Skin epidermis (tissue), 12 donors: Measurements from ENCODE around the gene TARS2.

Experiments
- H3K27ac ChIP-seq, 21 experiments: fragments of 200-600 bp; sonication (generic) in 11 of 21; one replicate each; pipeline ENCODE4 v1.5.0; 2020; ENCODE audit warnings: mild to moderate bottlenecking in 3 of 21, inconsistent platforms in 2 of 21, moderate library complexity in 2 of 21
- H3K4me3 ChIP-seq, 7 experiments: fragments of 200-600 bp; sonication (generic) in 2 of 7; one replicate each; pipeline ENCODE4 v1.5.0; 2020; ENCODE audit warnings: inconsistent platforms in 2 of 7, mild to moderate bottlenecking in 2 of 7, moderate library complexity in 1 of 7

The TARS2 gene

DNA sequence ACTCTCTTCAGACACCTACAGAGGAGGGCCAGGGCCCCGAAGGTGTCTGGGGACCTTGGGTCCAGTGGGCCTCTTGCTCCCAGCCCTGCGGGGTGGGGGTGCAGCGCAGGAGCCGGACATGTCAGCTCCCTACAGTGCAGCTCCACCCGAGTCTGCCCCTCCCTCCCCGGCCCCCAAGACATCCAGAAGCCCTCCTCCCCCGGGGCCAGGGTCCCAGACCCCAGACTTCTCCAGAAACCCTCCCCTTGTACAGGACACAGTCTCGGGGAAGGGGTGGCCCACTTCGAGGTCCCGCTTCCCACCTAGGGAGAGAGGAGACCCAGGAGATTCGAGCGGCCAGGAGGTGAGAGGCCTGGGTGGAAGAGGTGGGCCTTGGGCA lies 65.7 kb downstream of the TARS2 start:
- Histone ChIP-seq H3K4me3 (no peak overlapping the region), H3K27ac (peak overlapping the region in 19 of 21 experiments; percentile 33 to 95 (median 70))

- Histone ChIP-seq H3K4me3 (no peak overlapping the region), H3K27ac (peak overlapping the region in 15 of 21 experiments; percentile 33 to 95 (median 75))
Measured at GRCh38 chr1:150553392-150554085, 66.3 kb downstream of the TARS2 start.

DNA sequence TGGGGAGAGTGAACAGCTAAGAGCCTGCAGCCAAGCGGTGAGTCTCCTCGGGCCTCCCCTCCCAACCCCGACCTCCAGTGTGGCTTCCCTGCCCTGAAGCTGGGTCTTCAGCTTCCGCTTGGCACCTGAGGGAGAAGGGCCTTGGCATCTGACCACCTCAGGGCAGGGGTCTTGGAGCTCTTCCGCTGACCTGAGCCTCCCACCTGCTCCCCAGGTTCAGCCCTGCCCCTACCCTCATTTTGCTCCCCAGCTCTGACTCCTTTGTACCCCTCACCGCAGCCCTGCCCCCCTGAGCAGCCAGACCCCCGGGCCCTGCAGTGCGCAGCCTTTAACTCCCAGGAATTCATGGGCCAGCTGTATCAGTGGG lies 66.8 kb downstream of the TARS2 start:
- H3K27ac ChIP-seq: peak overlapping the region in 9 of 21 experiments; percentile 23 to 95 (median 77)

GRCh38 chr1:150555198-150555970 lies 68.2 kb downstream of the TARS2 start:
- no peak overlapping the region for H3K4me3 ChIP-seq
- H3K27ac ChIP-seq: no peak overlapping the region

More for the DNA sequence above, 66.8 kb downstream of the TARS2 start:
- H3K4me3 ChIP-seq: no peak overlapping the region

DNA sequence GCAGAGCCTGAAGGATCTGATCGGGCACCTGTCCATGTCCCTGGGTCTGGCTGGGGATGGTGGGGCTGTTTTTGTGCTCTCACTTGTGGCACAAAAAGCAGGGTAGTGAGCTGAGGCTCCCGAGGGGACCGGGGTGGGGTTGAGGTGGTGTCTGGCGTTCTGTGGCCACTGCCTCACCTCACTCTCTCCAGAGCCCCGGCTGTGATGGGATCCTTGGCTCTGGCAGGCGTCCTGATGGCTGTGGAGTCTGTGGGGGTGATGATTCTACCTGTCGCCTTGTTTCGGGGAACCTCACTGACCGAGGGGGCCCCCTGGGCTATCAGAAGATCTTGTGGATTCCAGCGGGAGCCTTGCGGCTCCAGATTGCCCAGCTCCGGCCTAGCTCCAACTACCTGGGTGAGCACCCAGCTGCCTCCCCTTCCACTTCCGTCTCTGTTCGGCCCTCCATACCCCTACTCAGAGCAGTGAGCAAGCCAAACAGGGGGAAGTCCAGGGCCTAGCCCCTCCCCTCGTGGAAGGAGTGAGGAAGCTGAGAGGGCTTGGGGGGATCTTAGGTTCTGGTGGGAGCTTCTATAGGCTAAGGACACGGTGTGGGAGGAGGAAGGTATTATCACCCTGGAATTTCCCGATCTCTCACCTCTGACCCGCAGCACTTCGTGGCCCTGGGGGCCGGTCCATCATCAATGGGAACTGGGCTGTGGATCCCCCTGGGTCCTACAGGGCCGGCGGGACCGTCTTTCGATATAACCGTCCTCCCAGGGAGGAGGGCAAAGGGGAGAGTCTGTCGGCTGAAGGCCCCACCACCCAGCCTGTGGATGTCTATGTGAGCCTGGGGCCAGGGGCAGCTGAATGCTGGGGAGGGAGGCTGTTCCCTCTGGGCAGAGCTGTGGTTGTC lies 69.0 kb downstream of the TARS2 start:
- Histone ChIP-seq H3K4me3 (no peak overlapping the region), H3K27ac (peak overlapping the region in 2 of 21 experiments; percentile 2 to 11)

DNA sequence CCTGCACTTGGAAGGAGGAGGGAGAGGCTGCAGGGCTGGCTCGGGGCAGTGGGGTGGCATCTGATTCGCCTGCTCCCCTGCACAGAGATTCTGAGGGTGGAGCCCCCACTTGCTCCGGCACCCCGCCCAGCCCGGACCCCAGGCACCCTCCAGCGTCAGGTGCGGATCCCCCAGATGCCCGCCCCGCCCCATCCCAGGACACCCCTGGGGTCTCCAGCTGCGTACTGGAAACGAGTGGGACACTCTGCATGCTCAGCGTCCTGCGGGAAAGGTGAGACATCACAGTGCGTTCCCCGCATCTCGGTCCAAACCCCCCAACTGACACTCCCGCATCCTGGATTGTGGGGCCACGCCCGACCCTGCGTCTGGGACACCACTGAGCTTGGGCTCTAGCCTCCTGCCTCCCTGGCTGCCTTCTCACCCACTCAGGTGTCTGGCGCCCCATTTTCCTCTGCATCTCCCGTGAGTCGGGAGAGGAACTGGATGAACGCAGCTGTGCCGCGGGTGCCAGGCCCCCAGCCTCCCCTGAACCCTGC lies 69.9 kb downstream of the TARS2 start:
- peak overlapping the region in 3 of 21 experiments; percentile 2 to 22 (median 11) for H3K27ac ChIP-seq
- H3K4me3 ChIP-seq: no peak overlapping the region
